Right atrium auricular region (tissue), 2 donors: ENCODE data around the gene ROBO2. TPM values are rescaled to one million over a fixed set of nuclear protein-coding genes. Genes with fewer than 3 reads are reported as not detected.

Experiments
- DNase-seq: peaks from one replicate; pipeline ENCODE4 v3.0.0-alpha.2; 2019; ENCODE audit warnings: low spot score
- H3K27ac ChIP-seq, 2 donors: fragments of 200-600 bp; sonication (generic); 1 replicate in 1 of 2; 2 replicates in 1 of 2; pipeline ENCODE4 v1.5.1; 2016 to 2019
- H3K27me3 ChIP-seq, 2 donors: fragments of 200-600 bp; sonication (generic); one replicate each; pipeline versions ENCODE4 v1.5.1 to v1.6.0; 2017 to 2019
- H3K36me3 ChIP-seq: fragments of 200-600 bp; sonication (generic); one replicate; pipeline ENCODE4 v1.5.1; 2016
- H3K4me1 ChIP-seq, 2 donors: fragments of 200-600 bp; sonication (generic); one replicate each; pipeline versions ENCODE4 v1.5.1 to v1.6.0; 2017 to 2019
- H3K4me3 ChIP-seq, 2 donors: fragments of 200-600 bp; sonication (generic); 1 replicate in 1 of 2; 2 replicates in 1 of 2; pipeline ENCODE4 v1.5.1; 2017 to 2019; ENCODE audit warnings: mild to moderate bottlenecking in 1 of 2, moderate library complexity in 1 of 2
- H3K9me3 ChIP-seq, 2 donors: fragments of 200-600 bp; sonication (generic); one replicate each; pipeline ENCODE4 v1.5.1; 2019
- total RNA-seq, 2 donors: library from RNA; depleted of rRNA; stranded (reverse); fragments of >200 nt; gene quantifications; one replicate each; pipeline ENCODE4 v1.1.0, GENCODE V29; 2016
- TF ChIP-seq, protein P1 (sequence below), 2 donors: fragments of 200-600 bp; sonication (generic); IDR thresholded peaks; one replicate each; pipeline ENCODE4 v1.5.1; 2019; ENCODE audit warnings: antibody characterized with exemption in 2 of 2

Gene ROBO2
- total RNA-seq, 2 donors from 2014 or later: 2.5 TPM; not detected in 1

DNA sequence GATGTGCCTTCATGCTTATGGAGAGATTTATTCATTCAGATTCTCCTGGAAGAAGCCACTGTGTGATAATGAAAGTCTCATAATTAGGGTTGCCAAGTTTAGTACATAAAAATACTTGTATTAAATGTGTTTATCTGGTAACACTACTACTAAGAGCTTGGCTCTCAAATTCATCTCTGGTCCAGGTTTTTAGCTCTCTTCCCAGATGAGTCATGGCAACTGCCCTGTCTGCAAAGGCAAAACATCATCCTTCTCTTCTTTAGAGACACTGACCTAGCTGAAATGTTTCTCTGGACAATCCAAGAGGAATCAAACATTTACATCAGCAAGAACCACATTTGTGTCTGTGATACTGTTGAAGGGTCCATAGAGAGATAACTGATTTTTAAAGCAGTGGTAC lies 269.6 kb downstream of the ROBO2 start:
- no peaks in the 10 kb centered on the region for H3K4me1 ChIP-seq
- no peak overlapping the region for H3K4me3 ChIP-seq
- DNase-seq: no peak
- no peak overlapping the region for H3K27ac ChIP-seq
- no peaks in the 10 kb centered on the region for H3K27me3 ChIP-seq
- TF ChIP-seq, protein P1, sequence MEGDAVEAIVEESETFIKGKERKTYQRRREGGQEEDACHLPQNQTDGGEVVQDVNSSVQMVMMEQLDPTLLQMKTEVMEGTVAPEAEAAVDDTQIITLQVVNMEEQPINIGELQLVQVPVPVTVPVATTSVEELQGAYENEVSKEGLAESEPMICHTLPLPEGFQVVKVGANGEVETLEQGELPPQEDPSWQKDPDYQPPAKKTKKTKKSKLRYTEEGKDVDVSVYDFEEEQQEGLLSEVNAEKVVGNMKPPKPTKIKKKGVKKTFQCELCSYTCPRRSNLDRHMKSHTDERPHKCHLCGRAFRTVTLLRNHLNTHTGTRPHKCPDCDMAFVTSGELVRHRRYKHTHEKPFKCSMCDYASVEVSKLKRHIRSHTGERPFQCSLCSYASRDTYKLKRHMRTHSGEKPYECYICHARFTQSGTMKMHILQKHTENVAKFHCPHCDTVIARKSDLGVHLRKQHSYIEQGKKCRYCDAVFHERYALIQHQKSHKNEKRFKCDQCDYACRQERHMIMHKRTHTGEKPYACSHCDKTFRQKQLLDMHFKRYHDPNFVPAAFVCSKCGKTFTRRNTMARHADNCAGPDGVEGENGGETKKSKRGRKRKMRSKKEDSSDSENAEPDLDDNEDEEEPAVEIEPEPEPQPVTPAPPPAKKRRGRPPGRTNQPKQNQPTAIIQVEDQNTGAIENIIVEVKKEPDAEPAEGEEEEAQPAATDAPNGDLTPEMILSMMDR (IDR thresholded peaks at IDR 0.05): no peak
- H3K36me3 ChIP-seq: no peaks in the 10 kb centered on the region
- H3K9me3 ChIP-seq: no peaks in the 10 kb centered on the region

DNA sequence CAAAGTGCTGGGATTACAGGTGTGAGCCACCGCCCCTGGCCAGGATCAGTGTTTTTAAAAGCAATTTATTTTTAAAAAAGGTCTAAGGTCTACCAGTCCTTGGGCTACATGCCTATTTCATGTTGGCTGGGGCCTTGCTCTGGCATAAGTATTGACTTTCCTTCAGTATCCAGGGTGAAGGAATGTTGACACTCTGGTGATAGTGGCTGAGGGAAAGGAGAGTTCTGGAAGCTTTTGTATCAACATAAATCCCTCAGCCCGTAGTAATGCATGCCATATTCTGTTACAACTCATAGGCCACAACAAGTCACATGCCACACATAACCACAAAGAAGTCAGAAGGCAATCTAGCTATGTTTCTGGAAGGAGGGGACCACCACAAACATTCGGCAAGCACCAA lies 273.9 kb downstream of the ROBO2 start:
- no peak overlapping the region for H3K4me3 ChIP-seq
- TF ChIP-seq, protein P1 (IDR thresholded peaks at IDR 0.05): no peak
- H3K4me1 ChIP-seq: no peaks in the 10 kb centered on the region
- no peaks in the 10 kb centered on the region for H3K27me3 ChIP-seq
- H3K9me3 ChIP-seq: no peaks in the 10 kb centered on the region
- H3K36me3 ChIP-seq: no peaks in the 10 kb centered on the region
- no peak overlapping the region for H3K27ac ChIP-seq
- DNase-seq: no peak

DNA sequence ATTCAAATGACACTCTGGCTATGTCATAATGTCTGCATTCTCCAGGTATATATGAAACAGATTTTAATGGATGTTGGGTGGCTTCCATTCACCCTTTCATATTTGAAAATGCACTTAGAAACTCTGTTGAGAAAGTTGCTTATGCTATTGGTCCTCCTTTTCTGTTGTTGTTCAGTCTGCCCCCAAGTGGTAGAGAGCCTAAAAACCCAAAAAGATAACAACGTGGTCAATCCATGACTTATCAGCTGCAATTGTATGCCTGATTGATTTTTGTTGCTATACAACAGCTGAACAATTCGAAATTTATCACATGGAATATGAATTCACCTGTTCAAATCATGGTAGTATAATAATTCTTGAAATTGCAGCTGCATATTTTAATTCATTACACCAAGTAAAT lies 279.8 kb downstream of the ROBO2 start:
- DNase-seq: no peak
- TF ChIP-seq, protein P1 (IDR thresholded peaks at IDR 0.05): no peak
- Histone ChIP-seq H3K4me3 (no peak overlapping the region), H3K36me3 (no peaks in the 10 kb centered on the region), H3K27ac (no peak overlapping the region), H3K9me3 (no peaks in the 10 kb centered on the region), H3K27me3 (no peaks in the 10 kb centered on the region), H3K4me1 (no peaks in the 10 kb centered on the region)

DNA sequence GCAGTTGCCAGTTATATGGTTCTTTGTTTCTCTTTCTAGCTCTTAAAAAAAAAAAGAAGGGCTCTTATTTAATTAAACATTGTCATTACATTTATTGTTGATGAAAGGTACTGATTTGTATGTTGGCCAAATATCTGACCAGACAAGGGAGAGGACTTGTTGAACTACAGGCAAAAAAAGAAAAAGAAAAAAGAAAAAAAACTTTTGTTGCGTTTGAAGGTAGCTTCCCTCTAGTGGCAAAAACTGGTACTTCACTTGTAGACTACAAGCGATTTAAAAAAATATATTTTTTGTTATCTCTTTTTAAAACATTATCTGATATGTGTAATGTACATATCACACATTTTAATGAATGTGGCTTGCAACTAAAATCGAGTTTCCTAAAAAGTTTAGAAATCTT lies 280.6 kb downstream of the ROBO2 start:
- DNase-seq: no peak
- Histone ChIP-seq H3K27ac (no peak overlapping the region), H3K36me3 (no peaks in the 10 kb centered on the region), H3K27me3 (no peaks in the 10 kb centered on the region), H3K4me1 (no peaks in the 10 kb centered on the region), H3K4me3 (no peak overlapping the region), H3K9me3 (no peaks in the 10 kb centered on the region)
- TF ChIP-seq, protein P1 (IDR thresholded peaks at IDR 0.05): peak in 1 of 2 donors; percentile 76

DNA sequence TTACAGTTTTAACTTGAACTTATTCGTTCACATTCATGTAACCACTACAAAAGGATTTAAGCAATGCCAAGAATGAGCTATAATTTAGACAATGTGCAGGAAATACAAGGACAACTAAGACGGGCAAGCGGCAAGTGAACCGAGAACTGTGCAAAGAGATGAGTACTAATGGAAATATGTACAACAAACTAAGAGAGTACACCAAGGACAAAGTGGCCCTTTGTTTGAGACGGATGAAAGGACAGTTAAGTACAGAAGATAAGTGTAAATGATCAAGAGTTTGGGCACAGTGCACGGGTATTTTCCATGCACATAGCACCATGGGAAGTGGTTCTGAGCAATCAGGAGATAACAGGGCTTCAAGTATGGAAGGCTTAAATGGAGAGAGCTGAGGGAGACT lies 281.7 kb downstream of the ROBO2 start:
- no peak overlapping the region for H3K27ac ChIP-seq
- H3K4me3 ChIP-seq: no peak overlapping the region
- no peaks in the 10 kb centered on the region for H3K27me3 ChIP-seq
- H3K9me3 ChIP-seq: no peaks in the 10 kb centered on the region
- TF ChIP-seq, protein P1 (IDR thresholded peaks at IDR 0.05): no peak
- DNase-seq: no peak
- no peaks in the 10 kb centered on the region for H3K36me3 ChIP-seq
- no peaks in the 10 kb centered on the region for H3K4me1 ChIP-seq

DNA sequence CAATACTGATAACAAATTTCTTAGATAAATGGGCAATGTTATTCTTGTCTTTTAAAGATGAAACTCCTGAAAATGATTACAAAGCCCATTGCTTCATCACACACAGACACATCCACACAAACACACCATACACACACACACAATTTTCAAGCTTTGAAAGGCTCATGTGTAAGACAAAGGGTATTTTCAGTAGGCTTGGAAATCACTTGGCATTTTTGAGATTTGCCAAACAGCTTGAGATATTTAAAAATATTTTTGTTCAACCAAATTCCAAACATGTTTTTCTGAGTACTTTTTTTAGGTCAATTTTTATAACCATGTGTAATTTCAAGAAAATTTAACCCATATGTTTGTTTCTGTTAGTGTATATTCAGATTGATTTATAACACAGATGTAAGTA lies 283.7 kb downstream of the ROBO2 start:
- H3K4me3 ChIP-seq: no peak overlapping the region
- peaks cover 0 to 3% of the 10 kb centered on the region in 2 donors for H3K4me1 ChIP-seq
- H3K9me3 ChIP-seq: no peaks in the 10 kb centered on the region
- no peaks in the 10 kb centered on the region for H3K36me3 ChIP-seq
- H3K27ac ChIP-seq: no peak overlapping the region
- TF ChIP-seq, protein P1 (IDR thresholded peaks at IDR 0.05): no peak
- H3K27me3 ChIP-seq: no peaks in the 10 kb centered on the region
- no peak for DNase-seq
